Type B pancreatic cell (in vitro differentiated cells): ENCODE results near the gene STAT6. TPM values are rescaled to one million over a fixed set of nuclear protein-coding genes. Genes with fewer than 3 reads are reported as not detected.

Source experiments
- DNase-seq: peaks from one replicate; pipeline ENCODE4 v3.0.0; 2021; ENCODE audit warnings: mixed read lengths; ENCODE audit not compliant: unreplicated experiment; ENCODE audit errors: extremely low spot score
- H3K27ac Mint-ChIP-seq: 2 replicates; pipeline ENCODE4 v1.8.0; 2021; ENCODE audit warnings: mild to moderate bottlenecking, mixed read lengths
- H3K27me3 Mint-ChIP-seq: 2 replicates; pipeline ENCODE4 v1.8.0; 2021; ENCODE audit warnings: mixed read lengths
- H3K36me3 Mint-ChIP-seq: 2 replicates; pipeline ENCODE4 v1.8.0; 2021; ENCODE audit warnings: mixed read lengths
- H3K4me1 Mint-ChIP-seq: one replicate; pipeline ENCODE4 v1.8.0; 2021; ENCODE audit warnings: mixed read lengths; ENCODE audit not compliant: unreplicated experiment
- H3K4me3 Mint-ChIP-seq: 2 replicates; pipeline ENCODE4 v1.8.0; 2021; ENCODE audit warnings: mild to moderate bottlenecking, mixed read lengths
- H3K9me3 Mint-ChIP-seq: 2 replicates; pipeline ENCODE4 v1.8.0; 2021; ENCODE audit warnings: mixed read lengths
- long read RNA-seq: library from polyadenylated mRNA; unstranded; transcript quantifications from one replicate; pipeline ENCODE4 v2.0.0, GENCODE V29; 2020
- total RNA-seq: library from RNA; stranded (reverse); gene quantifications from 2 replicates; pipeline ENCODE4 v1.2.1, GENCODE V29; 2021; ENCODE audit warnings: low replicate concordance
- TF ChIP-seq, protein P1 (sequence below): fragments of 200-600 bp; sonication (generic); conservative IDR thresholded peaks from 2 replicates; pipeline ENCODE4 v1.5.0; 2021; ENCODE audit warnings: antibody characterized with exemption, mild to moderate bottlenecking

Gene STAT6
- 83.4 and 167 TPM in 2 replicates for total RNA-seq
- long read RNA-seq, partial matches to known transcripts = 11 of 23 reads
- long read RNA-seq, other reads (novel, unspliced or antisense) = 12 of 23 reads

- TF ChIP-seq, protein P1, sequence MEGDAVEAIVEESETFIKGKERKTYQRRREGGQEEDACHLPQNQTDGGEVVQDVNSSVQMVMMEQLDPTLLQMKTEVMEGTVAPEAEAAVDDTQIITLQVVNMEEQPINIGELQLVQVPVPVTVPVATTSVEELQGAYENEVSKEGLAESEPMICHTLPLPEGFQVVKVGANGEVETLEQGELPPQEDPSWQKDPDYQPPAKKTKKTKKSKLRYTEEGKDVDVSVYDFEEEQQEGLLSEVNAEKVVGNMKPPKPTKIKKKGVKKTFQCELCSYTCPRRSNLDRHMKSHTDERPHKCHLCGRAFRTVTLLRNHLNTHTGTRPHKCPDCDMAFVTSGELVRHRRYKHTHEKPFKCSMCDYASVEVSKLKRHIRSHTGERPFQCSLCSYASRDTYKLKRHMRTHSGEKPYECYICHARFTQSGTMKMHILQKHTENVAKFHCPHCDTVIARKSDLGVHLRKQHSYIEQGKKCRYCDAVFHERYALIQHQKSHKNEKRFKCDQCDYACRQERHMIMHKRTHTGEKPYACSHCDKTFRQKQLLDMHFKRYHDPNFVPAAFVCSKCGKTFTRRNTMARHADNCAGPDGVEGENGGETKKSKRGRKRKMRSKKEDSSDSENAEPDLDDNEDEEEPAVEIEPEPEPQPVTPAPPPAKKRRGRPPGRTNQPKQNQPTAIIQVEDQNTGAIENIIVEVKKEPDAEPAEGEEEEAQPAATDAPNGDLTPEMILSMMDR = no peak
- no peaks in the 10 kb centered on the region for H3K9me3 Mint-ChIP-seq
- H3K4me3 Mint-ChIP-seq = peak within 1 kb of the TSS; percentile 96
- H3K4me1 Mint-ChIP-seq = peaks cover 31% of the 10 kb centered on the region
- peaks cover 4% of the 10 kb centered on the region for H3K27me3 Mint-ChIP-seq
- H3K27ac Mint-ChIP-seq = peak within 1 kb of the TSS; percentile 99
- peaks cover 10% of the 10 kb centered on the region for H3K36me3 Mint-ChIP-seq
- DNase-seq = no peak
These were observed at the start of gene STAT6 for GRCh38 chr12:57111031-57111734. TSS of gene STAT6 (minus strand) at chr12:57111362. CDS start at chr12:57108278, 3,084 bp downstream.

DNA sequence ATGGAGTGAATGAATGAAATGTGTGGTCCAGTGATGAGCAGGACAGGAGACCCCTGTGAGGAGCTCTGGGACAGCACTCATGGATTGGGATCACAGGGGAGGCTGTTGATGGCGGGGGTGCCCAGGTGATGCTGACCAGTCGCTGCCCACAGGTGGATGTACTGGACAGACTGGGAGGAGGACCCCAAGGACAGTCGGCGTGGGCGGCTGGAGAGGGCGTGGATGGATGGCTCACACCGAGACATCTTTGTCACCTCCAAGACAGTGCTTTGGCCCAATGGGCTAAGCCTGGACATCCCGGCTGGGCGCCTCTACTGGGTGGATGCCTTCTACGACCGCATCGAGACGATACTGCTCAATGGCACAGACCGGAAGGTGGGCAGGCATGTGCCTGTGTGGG is 49.6 kb upstream of the STAT6 start:
- Mint-ChIP-seq H3K36me3 (peaks cover 58% of the 10 kb centered on the region), H3K9me3 (no peaks in the 10 kb centered on the region), H3K27me3 (no peaks in the 10 kb centered on the region), H3K4me3 (no peak overlapping the region), H3K4me1 (peaks cover 33% of the 10 kb centered on the region), H3K27ac (no peak overlapping the region)
- TF ChIP-seq, protein P1 = no peak
- no peak for DNase-seq

DNA sequence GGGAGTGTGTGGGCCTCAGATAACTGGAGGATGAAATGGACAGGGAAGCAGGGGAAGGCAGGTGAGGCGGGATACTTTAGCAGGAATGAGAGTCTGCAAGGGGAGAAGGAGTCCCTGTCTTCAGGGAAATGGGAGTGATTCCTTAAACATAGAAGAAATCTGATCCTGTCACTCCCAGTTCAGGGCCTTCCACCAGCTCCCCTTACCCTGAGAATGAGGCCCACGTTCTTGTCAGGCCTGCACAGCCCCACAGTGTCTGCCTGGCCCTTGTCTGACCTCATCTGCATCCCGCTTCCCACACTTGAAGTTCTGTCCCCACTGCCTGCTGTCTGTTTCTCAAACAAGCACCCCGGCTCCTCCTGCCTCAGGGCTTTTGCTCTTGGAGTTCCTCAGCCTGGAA is 48.9 kb upstream of the STAT6 start:
- no peak for DNase-seq
- no peak overlapping the region for H3K27ac Mint-ChIP-seq
- no peak overlapping the region for H3K4me3 Mint-ChIP-seq
- H3K9me3 Mint-ChIP-seq = no peaks in the 10 kb centered on the region
- TF ChIP-seq, protein P1 = no peak
- H3K36me3 Mint-ChIP-seq = peaks cover 60% of the 10 kb centered on the region
- peaks cover 37% of the 10 kb centered on the region for H3K4me1 Mint-ChIP-seq
- H3K27me3 Mint-ChIP-seq = no peaks in the 10 kb centered on the region

GRCh38 chr12:57159311-57159710 is 48.1 kb upstream of the STAT6 start:
- no peak overlapping the region for H3K27ac Mint-ChIP-seq

DNA sequence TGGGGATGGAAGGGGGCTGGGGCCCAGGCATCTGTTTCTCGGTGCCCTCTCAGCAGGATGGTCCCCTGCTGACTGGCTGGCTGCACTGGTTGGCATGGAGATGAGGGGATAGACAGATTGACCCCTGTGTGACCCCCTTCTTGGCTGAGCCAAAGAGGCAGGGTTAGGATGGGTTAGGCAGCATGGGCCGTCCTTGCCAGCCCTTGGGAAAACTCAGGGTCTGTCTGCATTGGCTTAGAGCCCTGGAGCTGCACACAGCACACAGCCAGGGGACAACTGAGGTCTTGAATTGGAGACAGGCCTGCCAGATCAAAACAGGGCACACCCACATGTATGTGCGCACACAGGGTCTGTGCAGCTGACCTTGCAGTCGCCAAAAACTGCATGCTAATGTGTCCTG is 47.5 kb upstream of the STAT6 start:
- no peak overlapping the region for H3K27ac Mint-ChIP-seq
- H3K36me3 Mint-ChIP-seq = peaks cover 59% of the 10 kb centered on the region
- H3K4me1 Mint-ChIP-seq = peaks cover 37% of the 10 kb centered on the region
- no peak for DNase-seq
- H3K27me3 Mint-ChIP-seq = no peaks in the 10 kb centered on the region
- H3K4me3 Mint-ChIP-seq = no peak overlapping the region
- no peaks in the 10 kb centered on the region for H3K9me3 Mint-ChIP-seq
- TF ChIP-seq, protein P1 = no peak

More at GRCh38 chr12:57159311-57159710, 48.1 kb upstream of the STAT6 start:
- TF ChIP-seq, protein P1 = no peak
- no peaks in the 10 kb centered on the region for H3K27me3 Mint-ChIP-seq
- no peak overlapping the region for H3K4me3 Mint-ChIP-seq
- H3K4me1 Mint-ChIP-seq = peaks cover 37% of the 10 kb centered on the region
- no peak for DNase-seq
- H3K36me3 Mint-ChIP-seq = peaks cover 58% of the 10 kb centered on the region
- no peaks in the 10 kb centered on the region for H3K9me3 Mint-ChIP-seq
